CD4-positive, alpha-beta memory T cell (primary cell): ENCODE data around the gene CISD3. TPM values are rescaled to one million over a fixed set of nuclear protein-coding genes. Genes with fewer than 3 reads are reported as not detected.

Experiments
- CTCF ChIA-PET: fragments of 350-600 bp; sonication (Branson Sonifier 250); formaldehyde crosslinking; loops from one replicate; lab custom pipeline; 2021; ENCODE audit warnings: inconsistent platforms; ENCODE audit not compliant: partially characterized antibody; lab: Charles Lee
- POLR2A ChIA-PET: fragments of 350-600 bp; sonication (Branson Sonifier 250); formaldehyde crosslinking; loops from one replicate; lab custom pipeline; 2021; ENCODE audit not compliant: partially characterized antibody; lab: Charles Lee
- DNase-seq, 5 donors: peaks; one replicate each; pipeline versions ENCODE4 v3.0.0 to v3.0.0-alpha.2; 2020 to 2022; ENCODE audit warnings: mixed read lengths in 1 of 5
- H3K27ac ChIP-seq: one replicate; pipeline ENCODE4 v1.7.0; 2013; ENCODE audit warnings: low read depth, low read length
- H3K27me3 ChIP-seq: 2 replicates; pipeline ENCODE4 v1.7.0; 2013; ENCODE audit warnings: mild to moderate bottlenecking, low read length, moderate library complexity; ENCODE audit not compliant: insufficient read depth
- H3K36me3 ChIP-seq: 2 replicates; pipeline ENCODE4 v1.7.0; 2013; ENCODE audit warnings: mild to moderate bottlenecking, low read length, moderate library complexity; ENCODE audit not compliant: insufficient read depth
- H3K4me1 ChIP-seq: 2 replicates; pipeline ENCODE4 v1.7.0; 2013; ENCODE audit warnings: mild to moderate bottlenecking, low read length, moderate library complexity; ENCODE audit not compliant: insufficient read depth
- H3K4me3 ChIP-seq, 2 donors: one replicate each; pipeline ENCODE4 v1.7.0; 2013; ENCODE audit warnings: low read length in 2 of 2, mild to moderate bottlenecking in 1 of 2
- H3K9me3 ChIP-seq, 2 donors: one replicate each; pipeline ENCODE4 v1.7.0; 2013; ENCODE audit warnings: low read length in 2 of 2, control low read depth in 1 of 2; ENCODE audit not compliant: control insufficient read depth in 1 of 2
- H3K27ac Mint-ChIP-seq, 7 donors: one replicate each; pipeline ENCODE4 v1.8.0; 2020 to 2021; ENCODE audit warnings: mixed read lengths in 7 of 7, mild to moderate bottlenecking in 6 of 7, inconsistent platforms in 3 of 7, moderate library complexity in 3 of 7
- H3K27me3 Mint-ChIP-seq, 2 donors: one replicate each; pipeline ENCODE4 v1.8.0; 2020 to 2021; ENCODE audit warnings: mixed read lengths in 2 of 2
- H3K36me3 Mint-ChIP-seq, 2 donors: one replicate each; pipeline ENCODE4 v1.8.0; 2020 to 2021; ENCODE audit warnings: mixed read lengths in 2 of 2, inconsistent platforms in 1 of 2, mild to moderate bottlenecking in 1 of 2
- H3K4me1 Mint-ChIP-seq, 4 donors: one replicate each; pipeline ENCODE4 v1.8.0; 2020 to 2021; ENCODE audit warnings: mixed read lengths in 4 of 4, mild to moderate bottlenecking in 1 of 4
- H3K4me3 Mint-ChIP-seq, 8 donors: one replicate each; pipeline ENCODE4 v1.8.0; 2020 to 2021; ENCODE audit warnings: mixed read lengths in 8 of 8, mild to moderate bottlenecking in 7 of 8, moderate library complexity in 6 of 8, inconsistent platforms in 3 of 8
- H3K9me3 Mint-ChIP-seq, 8 donors: one replicate each; pipeline ENCODE4 v1.8.0; 2020 to 2021; ENCODE audit warnings: mixed read lengths in 8 of 8, mild to moderate bottlenecking in 5 of 8, inconsistent platforms in 3 of 8, moderate library complexity in 1 of 8
- intact Hi-C: fragments of 100-400 bp; cut with micrococcal nuclease; formaldehyde crosslinking; loops from one replicate; pipeline ENCODE4 v1.15.1; 2023
- polyA plus RNA-seq, 2 donors: library from polyadenylated mRNA; unstranded; fragments of 300-500 nt; fragmentation: Illumina TruSeq; gene quantifications; one replicate each; pipeline ENCODE4 v1.2.3, GENCODE V29; 2021
- total RNA-seq, 2 experiments: library from RNA; stranded (reverse); gene quantifications; one replicate each; pipeline ENCODE4 v1.2.3, GENCODE V29; 2021

CISD3 gene
- total and polyA plus RNA-seq, 4 experiments from 2014 or later = 12.5 to 57.6 (median 34.4) TPM

- Mint-ChIP-seq H3K27ac (peak overlapping the region; percentile 93 to 100 (median 98)), H3K27me3 (peaks cover 14 to 23% of the 10 kb centered on the region in 2 donors), H3K36me3 (peaks cover 18 to 31% of the 10 kb centered on the region in 2 donors), H3K4me1 (peaks cover 27 to 63% (median 48%) of the 10 kb centered on the region in 4 donors), H3K4me3 (peak overlapping the region; percentile 95 to 100 (median 99)), H3K9me3 (peaks cover 0 to 14% (median 0%) of the 10 kb centered on the region in 8 donors)
- intact Hi-C loops = loop anchor here (5.0 kb wide), 3 partner anchors 74 to 194 kb away; partner anchors contain the start of gene RPL23
- Histone ChIP-seq H3K4me3 (peak overlapping the region; percentile 46 to 94), H3K9me3 (no peaks in the 10 kb centered on the region), H3K36me3 (peaks cover 13% of the 10 kb centered on the region), H3K4me1 (peaks cover 64% of the 10 kb centered on the region), H3K27ac (peak overlapping the region; percentile 84), H3K27me3 (peaks cover 35% of the 10 kb centered on the region)
- ChIA-PET POLR2A (interaction anchor here (0.8 to 5.5 kb wide), 16 partner anchors 11 to 403 kb away, joined by 3 to 50 read pairs (median 8); partner anchors contain the start of genes CISD3, LASP1, MLLT6 and PIP4K2B), CTCF (interaction anchor here (1.0 to 1.4 kb wide), 5 partner anchors 15 to 193 kb away, joined by 3 to 10 read pairs (median 4); no protein-coding TSS in a partner anchor)
- peak in 1 of 5 donors; percentile 31 for DNase-seq
Observed at GRCh38 chr17:38751144-38751807, 21.1 kb downstream of the CISD3 start.

GRCh38 chr17:38751808-38752307, 21.7 kb downstream of the CISD3 start:
- peak; percentile 85 to 87 (median 86) for DNase-seq
- CTCF ChIA-PET = interaction anchor here (0.9 to 1.4 kb wide), 7 partner anchors 12 to 194 kb away, joined by 3 to 10 read pairs (median 4); no protein-coding TSS in a partner anchor
- H3K27ac Mint-ChIP-seq = peak overlapping the region; percentile 93 to 100 (median 98)
- H3K4me3 Mint-ChIP-seq = peak overlapping the region; percentile 95 to 100 (median 99)
- POLR2A ChIA-PET = interaction anchor here (0.6 to 5.5 kb wide), 22 partner anchors 11 to 448 kb away, joined by 3 to 50 read pairs (median 6); partner anchors contain the start of genes CISD3, CWC25, LASP1 and MLLT6
- Histone ChIP-seq H3K9me3 (no peaks in the 10 kb centered on the region), H3K4me1 (peaks cover 61% of the 10 kb centered on the region), H3K27ac (peak overlapping the region; percentile 84), H3K4me3 (peak overlapping the region; percentile 67 to 94), H3K36me3 (peaks cover 15% of the 10 kb centered on the region), H3K27me3 (peaks cover 29% of the 10 kb centered on the region)
- peaks cover 8 to 17% of the 10 kb centered on the region in 2 donors for H3K27me3 Mint-ChIP-seq
- peaks cover 18 to 34% of the 10 kb centered on the region in 2 donors for H3K36me3 Mint-ChIP-seq
- peaks cover 0 to 14% (median 0%) of the 10 kb centered on the region in 8 donors for H3K9me3 Mint-ChIP-seq
- intact Hi-C loops = loop anchor here (1.0 to 5.0 kb wide), 10 partner anchors 24 to 401 kb away; partner anchors contain the start of genes CWC25, PIP4K2B and RPL23
- peaks cover 25 to 57% (median 44%) of the 10 kb centered on the region in 4 donors for H3K4me1 Mint-ChIP-seq

GRCh38 chr17:38752308-38753070, 22.3 kb downstream of the CISD3 start, which contains the start of gene PSMB3:
PSMB3 (plus strand) TSS chr17:38752741; CDS start chr17:38752827, 86 bp downstream.
- H3K4me3 Mint-ChIP-seq = peak within 1 kb of the TSS; percentile 95 to 100 (median 99)
- H3K9me3 ChIP-seq = no peaks in the 10 kb centered on the region
- intact Hi-C loops = loop anchor here (1.0 to 5.0 kb wide), 10 partner anchors 24 to 400 kb away; partner anchors contain the start of genes CWC25, PIP4K2B and RPL23

GRCh38 chr17:38753071-38753506, 22.9 kb downstream of the CISD3 start:
- H3K27ac ChIP-seq = peak overlapping the region; percentile 84
- peaks cover 18 to 37% of the 10 kb centered on the region in 2 donors for H3K36me3 Mint-ChIP-seq
- no peaks in the 10 kb centered on the region for H3K9me3 ChIP-seq
- H3K27me3 Mint-ChIP-seq = peaks cover 5 to 16% of the 10 kb centered on the region in 2 donors
- ChIA-PET POLR2A (interaction anchor here (1.6 to 5.5 kb wide), 6 partner anchors 9 to 100 kb away, joined by 6 to 50 read pairs (median 15); partner anchors contain the start of genes CWC25, MLLT6, PIP4K2B and RPL23), CTCF (no interaction called here)
- H3K36me3 ChIP-seq = peaks cover 19% of the 10 kb centered on the region
- no peak for DNase-seq
- intact Hi-C loops = loop anchor here (2.0 to 5.0 kb wide), 5 partner anchors 72 to 400 kb away; partner anchors contain the start of genes CWC25 and RPL23
- H3K27me3 ChIP-seq = peaks cover 21% of the 10 kb centered on the region
- H3K4me3 Mint-ChIP-seq = peak overlapping the region; percentile 95 to 100 (median 99)
- H3K4me1 ChIP-seq = peaks cover 52% of the 10 kb centered on the region
- H3K4me1 Mint-ChIP-seq = peaks cover 24 to 57% (median 42%) of the 10 kb centered on the region in 4 donors
- peak overlapping the region; percentile 81 to 94 for H3K4me3 ChIP-seq
- peaks cover 0 to 14% (median 0%) of the 10 kb centered on the region in 8 donors for H3K9me3 Mint-ChIP-seq
- peak overlapping the region; percentile 5 to 100 (median 93) for H3K27ac Mint-ChIP-seq

More at GRCh38 chr17:38752308-38753070, 22.3 kb downstream of the CISD3 start, which contains the start of gene PSMB3:
- Histone ChIP-seq H3K4me1 (peaks cover 56% of the 10 kb centered on the region), H3K36me3 (peaks cover 15% of the 10 kb centered on the region), H3K27me3 (peaks cover 24% of the 10 kb centered on the region), H3K4me3 (peak within 1 kb of the TSS; percentile 81 to 94), H3K27ac (peak within 1 kb of the TSS; percentile 84)
- Mint-ChIP-seq H3K4me1 (peaks cover 25 to 57% (median 43%) of the 10 kb centered on the region in 4 donors), H3K27me3 (peaks cover 7 to 16% of the 10 kb centered on the region in 2 donors), H3K36me3 (peaks cover 18 to 34% of the 10 kb centered on the region in 2 donors), H3K9me3 (peaks cover 0 to 14% (median 0%) of the 10 kb centered on the region in 8 donors), H3K27ac (peak within 1 kb of the TSS; percentile 93 to 100 (median 98))
- ChIA-PET POLR2A (interaction anchor here (0.6 to 5.5 kb wide), 21 partner anchors 10 to 447 kb away, joined by 3 to 50 read pairs (median 6); partner anchors contain the start of genes CISD3, CWC25, LASP1 and MLLT6), CTCF (interaction anchor here (0.9 to 1.4 kb wide), 7 partner anchors 11 to 194 kb away, joined by 3 to 10 read pairs (median 4); no protein-coding TSS in a partner anchor)
- DNase-seq = peak; percentile 95 to 99 (median 97)

- Mint-ChIP-seq H3K27ac (peak overlapping the region in 5 of 7 donors; percentile 64 to 85 (median 80)), H3K36me3 (peaks cover 59 to 71% of the 10 kb centered on the region in 2 donors), H3K4me1 (peaks cover 0 to 11% (median 7%) of the 10 kb centered on the region in 4 donors), H3K4me3 (no peak overlapping the region), H3K27me3 (no peaks in the 10 kb centered on the region), H3K9me3 (no peaks in the 10 kb centered on the region)
- CTCF ChIA-PET = no interaction called here
- POLR2A ChIA-PET = interaction anchor here (0.9 to 2.3 kb wide), 3 partner anchors 9 to 32 kb away, joined by 3 to 9 read pairs (median 4); partner anchors contain the start of genes CISD3 and PSMB3
- Histone ChIP-seq H3K9me3 (no peaks in the 10 kb centered on the region), H3K27ac (no peak overlapping the region), H3K4me3 (no peak overlapping the region), H3K27me3 (no peaks in the 10 kb centered on the region), H3K36me3 (peaks cover 67% of the 10 kb centered on the region), H3K4me1 (peaks cover 3% of the 10 kb centered on the region)
- DNase-seq = peak in 1 of 5 donors; percentile 15
- intact Hi-C loops = no loop called here
Observed at GRCh38 chr17:38761612-38762011, 31.5 kb downstream of the CISD3 start.

GRCh38 chr17:38762231-38762630, 32.1 kb downstream of the CISD3 start:
- Histone ChIP-seq H3K9me3 (no peaks in the 10 kb centered on the region), H3K4me3 (no peak overlapping the region), H3K27ac (no peak overlapping the region), H3K4me1 (peaks cover 3% of the 10 kb centered on the region), H3K36me3 (peaks cover 72% of the 10 kb centered on the region), H3K27me3 (no peaks in the 10 kb centered on the region)
- Mint-ChIP-seq H3K9me3 (no peaks in the 10 kb centered on the region), H3K4me1 (peaks cover 1 to 11% (median 7%) of the 10 kb centered on the region in 4 donors), H3K27me3 (no peaks in the 10 kb centered on the region), H3K36me3 (peaks cover 63 to 77% of the 10 kb centered on the region in 2 donors), H3K27ac (peak overlapping the region in 2 of 7 donors; percentile 24 to 27), H3K4me3 (no peak overlapping the region)
- intact Hi-C loops = no loop called here
- ChIA-PET POLR2A (interaction anchor here (0.9 to 2.3 kb wide), 2 partner anchors 10 to 31 kb away, joined by 4 to 9 read pairs; partner anchors contain the start of genes CISD3 and PSMB3), CTCF (no interaction called here)
- no peak for DNase-seq
